RCC 7860 (cell line): ENCODE measurements around the gene ELMO1.
"Not testable (repeated sequence)": the region's sequence is repeated elsewhere in the genome, so short reads cannot be mapped to it uniquely, and the experiment has no call there.

Source experiments
- DNase-seq: peaks from one replicate; pipeline ENCODE4 v3.0.0-alpha.2; 2015; ENCODE audit warnings: low spot score
- FAIRE-seq: peaks from 2 replicates; lab custom pipeline; 2012; peaks lifted over from hg19 to GRCh38; lab: Jason Lieb, UNC

ELMO1 gene

DNA sequence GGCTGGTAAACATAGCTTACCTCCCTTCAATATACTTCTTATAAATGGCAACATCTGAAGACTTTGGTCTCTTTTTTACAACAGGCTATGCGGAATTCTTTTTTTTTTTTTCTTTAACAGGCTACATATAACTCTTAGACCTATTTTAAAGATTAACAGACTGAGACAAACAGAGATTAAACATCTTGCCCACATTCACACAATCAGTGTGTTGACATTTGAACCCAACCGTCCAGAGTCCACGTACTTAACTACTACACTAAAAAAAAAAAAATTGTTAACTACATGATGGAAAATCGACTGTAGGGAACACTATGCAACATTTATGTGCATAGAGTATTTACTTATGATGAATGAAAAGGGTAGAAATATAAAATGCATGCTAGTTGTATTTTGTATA, 298.5 kb downstream of the ELMO1 start:
- DNase-seq (no peak), FAIRE-seq (no peak)

DNA sequence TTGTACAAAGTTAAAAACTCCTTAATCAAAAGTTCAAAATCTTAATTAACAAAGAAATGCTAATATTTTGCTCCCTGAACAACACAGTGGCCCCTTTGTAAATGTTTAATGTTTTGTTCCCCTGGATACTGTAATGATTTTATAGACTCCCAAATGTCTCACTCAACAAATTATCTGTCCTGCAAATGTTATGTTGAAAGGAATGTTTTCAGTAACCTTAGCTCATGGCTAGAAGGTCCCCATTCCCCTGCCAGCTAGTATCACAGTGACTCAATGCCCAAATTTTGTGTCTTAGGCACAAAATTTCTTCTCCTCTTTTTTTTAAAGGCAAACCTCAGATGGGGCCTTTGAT, 298.9 kb downstream of the ELMO1 start:
- FAIRE-seq, result no peak

DNA sequence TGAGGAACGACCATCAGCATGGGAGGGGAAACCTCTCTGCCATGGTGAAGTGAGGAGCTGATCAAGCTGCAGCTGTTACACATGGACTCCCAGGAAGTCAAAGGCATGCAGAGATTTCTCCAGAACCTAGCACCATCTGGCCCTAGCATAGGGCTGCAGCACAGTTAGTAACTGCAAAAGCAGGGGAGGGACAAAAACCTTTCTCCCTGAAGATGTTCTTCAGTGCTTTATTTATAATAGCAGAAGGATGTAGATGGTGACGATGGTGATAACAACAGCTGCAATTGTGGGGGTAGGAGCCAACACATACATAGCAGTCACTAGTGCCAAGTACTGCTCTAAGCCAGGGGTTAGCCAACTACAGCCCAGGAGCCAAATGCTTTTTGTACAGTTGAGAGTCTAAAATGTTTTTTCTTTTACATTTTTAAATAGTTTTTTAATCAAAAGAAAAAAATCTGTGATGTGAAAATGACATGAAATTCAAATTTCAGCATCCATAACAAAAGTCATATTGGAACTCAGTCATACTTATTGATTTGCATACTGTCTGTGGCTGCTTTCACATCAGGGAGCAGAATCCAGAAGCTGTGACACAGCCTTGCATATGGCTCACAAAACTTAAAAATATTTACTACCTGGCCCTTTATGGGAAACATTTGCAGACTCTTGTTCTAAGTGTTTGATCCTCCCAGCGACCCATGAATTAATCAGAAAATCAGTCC, 299.5 kb downstream of the ELMO1 start:
- DNase-seq, result no peak
- no peak for FAIRE-seq

More for the DNA sequence above, 298.9 kb downstream of the ELMO1 start:
- DNase-seq, result no peak

DNA sequence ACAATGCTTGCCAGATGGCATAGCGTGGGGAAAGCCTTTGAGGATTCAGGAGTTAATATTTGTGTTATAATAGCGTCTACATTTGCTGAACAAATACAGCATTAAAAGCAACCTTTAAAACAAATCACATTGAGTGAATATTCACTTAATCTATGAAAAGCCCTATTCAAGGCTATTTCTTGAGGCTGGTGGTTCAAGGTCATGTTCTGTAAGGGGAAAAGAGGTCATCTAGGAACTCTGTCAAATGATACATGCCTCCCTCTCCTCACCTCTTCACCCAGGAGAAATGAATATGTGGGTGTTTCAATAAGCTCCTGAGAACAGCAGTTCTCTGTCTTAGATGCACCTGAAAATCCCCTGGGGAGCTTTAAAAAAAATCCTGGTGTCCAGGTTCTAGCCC, 303.0 kb downstream of the ELMO1 start:
- DNase-seq, result peak; percentile 1
- no peak for FAIRE-seq

DNA sequence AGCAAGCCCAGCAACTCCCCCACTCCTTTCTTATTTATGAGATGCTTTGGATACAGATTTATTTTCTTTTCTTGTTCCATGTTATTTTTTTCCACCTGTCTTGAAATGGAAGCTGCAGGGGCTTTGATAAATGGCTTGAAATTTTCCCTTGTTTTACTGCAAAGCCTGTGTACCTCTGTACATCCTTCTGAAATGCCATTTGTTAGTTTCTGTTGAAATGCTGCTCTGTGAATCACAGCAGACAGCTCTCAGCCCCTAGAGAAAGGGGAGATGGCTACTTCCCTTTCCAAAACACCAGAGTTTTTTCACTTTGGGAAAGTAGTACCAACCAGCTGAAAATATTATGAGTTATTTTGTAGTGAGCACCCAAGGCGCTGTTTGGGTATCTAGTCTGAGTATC, 304.2 kb downstream of the ELMO1 start:
- no peak for FAIRE-seq
- DNase-seq, result peak; percentile 0

DNA sequence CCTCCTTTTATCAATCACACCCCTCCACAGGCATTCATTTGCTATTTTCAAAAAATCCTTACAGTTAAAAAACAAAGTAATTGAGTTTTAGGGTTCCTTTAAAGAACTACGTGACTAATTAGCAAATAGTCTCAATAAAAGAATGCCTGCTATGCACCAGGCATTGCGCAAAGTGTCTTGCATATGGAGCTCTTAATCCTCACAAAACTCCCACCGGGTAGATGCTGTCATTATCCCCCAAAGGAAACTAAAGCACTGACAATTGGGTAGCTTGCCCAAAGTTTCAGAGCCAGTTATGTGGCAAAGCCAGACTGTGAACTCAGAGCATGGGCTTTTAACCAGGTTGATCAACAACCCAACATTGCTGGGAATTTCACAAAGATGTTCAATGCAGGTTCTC, 305.7 kb downstream of the ELMO1 start:
- DNase-seq (no peak), FAIRE-seq (no peak)

DNA sequence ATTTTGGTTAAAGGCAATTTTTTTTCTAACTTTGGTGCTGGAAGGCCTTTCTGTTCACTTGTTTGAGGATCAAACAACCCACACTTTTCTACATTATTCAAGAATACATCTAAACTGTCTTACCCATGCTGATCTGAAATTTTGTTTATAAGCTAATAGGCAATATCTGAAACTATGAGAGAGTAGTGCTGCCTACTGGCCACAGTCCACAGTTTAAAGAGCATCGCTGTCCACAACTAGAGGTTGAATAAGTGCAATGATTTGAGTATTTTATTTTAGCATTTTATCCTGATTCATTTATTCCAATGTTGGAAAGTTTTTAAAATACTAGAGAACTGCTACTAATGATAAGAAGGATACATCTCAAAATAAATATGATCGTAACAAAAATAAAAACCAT, 306.9 kb downstream of the ELMO1 start:
- DNase-seq (no peak), FAIRE-seq (no peak)

DNA sequence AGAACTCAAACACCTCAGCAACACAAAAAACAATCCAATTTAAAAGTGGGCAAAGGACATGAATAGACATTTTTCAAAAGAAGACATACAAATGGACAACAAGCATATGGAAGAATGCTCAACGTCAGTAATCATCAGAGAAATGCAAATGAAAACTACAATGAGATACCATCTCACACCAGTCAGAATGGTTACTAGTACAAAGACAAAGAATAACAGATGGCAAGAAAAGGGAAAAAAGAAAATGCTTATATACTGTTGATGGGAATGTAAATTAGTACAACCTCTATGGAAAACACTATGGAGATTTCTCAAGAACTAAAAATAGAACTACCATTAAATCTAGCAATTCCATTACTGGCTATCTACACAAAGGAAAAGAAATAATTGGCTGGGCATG, 314.8 kb downstream of the ELMO1 start:
- DNase-seq, FAIRE-seq: not testable (repeated sequence)

DNA sequence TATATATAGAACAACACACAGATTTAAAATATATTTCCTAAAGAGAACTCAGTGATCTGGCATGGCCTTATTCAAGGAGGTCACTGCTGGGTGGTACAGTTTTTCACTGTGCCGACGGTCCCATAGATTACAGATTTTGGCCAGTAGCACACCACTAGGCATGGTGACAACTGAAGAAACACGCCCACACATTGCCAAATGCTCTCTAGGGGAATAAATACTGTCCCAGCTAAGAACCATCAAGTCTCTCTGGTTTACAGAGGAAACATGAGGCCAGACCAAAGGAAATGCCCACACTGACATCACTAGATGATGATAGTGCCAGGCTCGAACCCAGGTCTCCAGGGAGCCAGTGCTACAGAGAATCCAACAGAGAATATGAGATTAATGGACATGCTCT, 316.8 kb downstream of the ELMO1 start:
- FAIRE-seq (no peak), DNase-seq (no peak)

DNA sequence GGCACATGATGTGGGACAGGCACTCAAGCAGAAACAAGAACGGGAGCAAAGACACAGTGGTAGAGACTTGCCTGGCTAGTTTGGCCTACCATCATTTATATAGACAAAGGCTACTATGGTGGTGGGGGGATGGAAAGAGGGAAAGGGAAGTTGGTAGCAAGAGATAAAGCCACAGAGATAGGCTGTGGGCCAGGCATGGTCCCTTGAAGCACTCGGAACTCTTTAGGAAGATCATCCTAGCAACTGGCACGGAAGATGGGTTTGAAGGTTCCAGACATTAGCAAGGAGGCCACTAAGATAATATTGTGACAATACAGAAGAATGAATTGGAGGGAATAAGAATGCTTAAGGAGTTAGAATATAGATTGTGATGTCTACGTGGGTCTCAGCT, 319.6 kb downstream of the ELMO1 start:
- no peak for DNase-seq

DNA sequence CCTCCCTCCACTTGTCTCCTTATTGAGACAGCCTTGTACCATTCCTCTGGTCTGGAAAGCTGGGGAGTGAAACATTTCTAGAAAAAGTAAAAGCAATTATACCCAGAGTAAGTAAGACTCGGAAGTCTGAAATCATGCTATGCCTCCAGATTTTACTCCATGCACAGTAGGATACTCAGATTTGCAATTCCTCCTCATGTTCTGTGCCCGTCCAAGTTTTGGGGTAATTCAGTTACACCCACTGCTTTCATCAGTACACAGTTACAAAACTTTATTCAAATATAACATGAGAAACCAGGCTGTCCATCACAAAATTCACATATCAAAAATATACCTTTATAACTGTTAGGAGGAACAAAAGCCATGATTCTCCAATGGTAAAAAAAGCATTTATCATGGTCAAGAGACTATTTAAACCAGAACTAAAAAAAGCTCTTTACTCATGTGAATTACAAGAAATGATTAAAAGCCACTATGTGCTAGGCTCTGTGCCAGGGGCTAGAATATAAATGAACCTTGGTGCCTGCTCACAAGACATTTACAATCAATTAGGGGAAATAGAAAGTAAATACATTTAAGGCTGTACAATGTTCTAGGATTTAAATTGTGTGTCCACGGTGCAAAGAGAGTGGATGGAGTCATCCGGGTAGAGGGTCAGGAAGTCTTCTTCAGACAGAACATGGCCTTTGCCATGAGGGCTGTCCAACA, 320.2 kb downstream of the ELMO1 start:
- DNase-seq (no peak), FAIRE-seq (no peak)

More for the DNA sequence above, 319.6 kb downstream of the ELMO1 start:
- FAIRE-seq, result no peak

DNA sequence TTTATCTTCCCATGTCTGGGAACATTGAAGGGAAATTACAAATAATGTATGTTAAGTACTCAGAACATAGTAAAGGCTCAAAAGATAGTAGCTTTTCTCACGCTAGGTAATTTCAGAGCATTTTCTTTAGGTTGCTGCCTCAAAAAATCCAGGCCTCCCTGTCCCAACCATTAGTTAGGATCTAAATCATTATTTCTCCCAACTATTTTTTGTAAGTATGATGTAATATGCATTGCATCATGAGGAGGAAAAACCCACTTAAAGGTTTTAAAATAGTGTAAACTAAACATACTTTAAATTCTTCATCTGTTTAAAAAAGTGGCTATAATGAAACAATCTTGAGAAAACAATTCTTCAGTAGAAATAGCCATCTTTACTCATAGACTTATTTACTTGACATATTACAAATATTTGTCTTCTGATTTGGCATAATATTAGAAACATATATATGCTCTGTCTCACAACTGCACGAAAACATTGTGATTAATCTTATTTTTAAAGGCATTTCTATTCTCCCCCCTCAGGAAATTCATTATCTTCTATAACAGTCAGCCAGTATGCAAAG, 329.3 kb downstream of the ELMO1 start:
- FAIRE-seq (no peak), DNase-seq (no peak)

DNA sequence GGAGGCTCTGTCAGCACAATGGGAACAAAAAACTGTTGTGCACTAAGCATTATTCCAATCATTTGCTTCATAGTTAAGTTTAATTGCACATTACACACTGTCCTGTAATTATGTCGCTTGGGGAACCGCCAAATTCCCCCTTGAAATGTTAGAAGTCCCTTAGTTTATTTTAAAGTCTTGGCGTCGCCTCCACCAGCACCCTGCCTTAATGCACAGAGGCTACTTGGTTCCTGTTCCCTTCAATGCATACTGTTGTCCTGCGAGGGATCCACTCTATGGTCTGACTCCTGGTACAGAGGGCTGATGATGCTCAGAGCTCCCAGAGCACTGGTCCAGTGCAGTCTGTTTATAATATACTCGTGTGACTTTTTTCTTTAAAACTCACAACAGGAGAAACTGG, 330.7 kb downstream of the ELMO1 start:
- FAIRE-seq, result no peak
- no peak for DNase-seq

DNA sequence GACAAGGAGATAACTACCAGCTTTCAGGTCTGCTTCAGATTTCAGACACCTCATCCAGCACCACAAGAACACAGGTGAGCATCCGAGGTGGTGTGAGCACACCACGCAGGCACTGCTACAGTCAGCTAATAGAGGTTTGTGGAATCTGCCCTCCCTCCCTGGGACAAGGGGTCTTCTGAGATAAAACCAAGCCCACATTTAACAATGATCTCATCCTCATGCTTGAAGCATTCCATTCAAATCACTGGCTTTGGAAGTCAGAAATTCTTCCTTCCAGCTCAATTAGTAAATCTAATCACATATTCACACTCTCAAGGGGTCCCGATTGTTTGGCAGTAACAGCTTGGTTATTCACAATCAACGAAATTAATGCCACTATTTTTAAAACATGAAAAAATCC, 331.4 kb downstream of the ELMO1 start:
- DNase-seq (no peak), FAIRE-seq (no peak)

DNA sequence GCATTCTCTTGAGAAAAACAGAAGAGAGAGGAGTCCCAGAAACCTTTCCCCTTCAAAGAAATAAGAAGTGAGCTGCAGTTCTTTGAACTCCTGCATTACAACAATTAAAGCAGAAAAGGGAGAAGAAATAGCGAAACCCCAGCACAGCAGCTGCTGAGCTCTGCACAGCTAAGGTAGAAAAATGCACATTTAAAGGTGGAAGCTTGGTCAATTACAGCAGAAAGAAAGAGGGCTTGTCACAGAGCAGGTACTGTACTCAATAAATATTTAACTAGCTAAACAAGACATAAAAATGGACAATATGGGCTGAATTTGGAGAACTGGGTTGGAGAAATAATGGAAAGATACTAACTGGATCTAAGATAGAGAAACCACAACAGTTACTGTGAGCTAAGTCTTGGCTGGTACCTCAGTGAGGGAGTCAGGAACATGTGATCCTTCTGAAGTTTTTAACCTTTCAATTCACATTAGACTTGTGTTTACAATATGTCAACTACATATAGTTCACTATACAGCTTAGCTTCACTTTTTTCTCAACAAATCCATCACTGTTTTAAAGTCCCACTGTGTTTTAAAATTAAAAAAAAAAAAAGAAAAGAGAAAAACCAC, 332.5 kb downstream of the ELMO1 start:
- FAIRE-seq, result no peak
- DNase-seq, result no peak

DNA sequence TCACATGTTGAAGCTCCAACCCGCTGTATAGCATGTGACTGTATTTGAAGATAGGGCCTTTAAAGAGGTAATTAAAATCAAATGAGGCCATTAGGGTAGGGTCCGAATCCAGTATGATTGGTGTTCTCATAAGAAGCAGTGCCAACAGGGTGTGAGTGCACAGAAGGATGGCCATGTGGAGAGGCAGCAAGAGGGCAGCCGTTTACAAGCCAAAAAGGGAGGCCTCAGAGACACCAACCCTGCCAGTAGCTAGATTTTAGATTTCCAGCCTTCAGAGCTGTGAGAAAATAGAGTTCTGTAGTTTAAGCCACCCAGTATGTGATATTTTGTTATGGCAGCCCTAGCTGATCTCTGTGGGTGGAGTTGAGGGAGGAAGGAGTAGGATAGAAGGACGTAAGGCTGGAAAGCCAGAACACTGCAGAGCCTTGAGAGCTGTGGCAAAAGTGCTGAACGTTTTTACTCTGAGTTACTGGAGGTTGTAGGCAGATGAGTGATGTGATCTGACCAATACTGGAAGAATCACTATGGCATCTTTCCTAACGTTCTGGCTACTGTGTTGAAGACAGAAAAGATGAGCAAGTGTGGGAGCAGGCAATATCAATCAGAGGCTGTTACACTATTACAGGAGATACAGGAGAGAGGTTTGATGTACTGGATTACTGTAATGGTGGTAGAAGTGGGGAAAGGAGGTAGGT, 334.9 kb downstream of the ELMO1 start:
- FAIRE-seq (no peak), DNase-seq (no peak)

DNA sequence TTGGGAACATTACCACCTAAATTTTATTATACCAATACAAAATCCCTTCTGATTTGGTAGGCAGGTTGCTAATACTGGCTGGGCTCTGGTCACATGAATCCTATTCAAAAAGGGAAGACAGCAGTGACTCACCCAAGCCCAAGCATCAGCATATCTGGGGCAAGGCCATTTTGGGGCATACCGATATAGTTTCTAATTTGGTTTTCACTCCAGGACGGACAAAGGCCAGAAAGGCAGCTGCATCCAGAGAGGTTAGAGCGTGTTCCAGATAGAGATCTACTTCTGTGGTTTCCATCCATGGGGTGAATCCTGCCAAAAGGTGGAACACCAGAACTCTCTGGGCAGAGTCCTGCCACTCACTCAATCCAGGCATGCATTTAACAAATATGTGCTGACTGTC, 335.8 kb downstream of the ELMO1 start:
- FAIRE-seq (no peak), DNase-seq (no peak)

DNA sequence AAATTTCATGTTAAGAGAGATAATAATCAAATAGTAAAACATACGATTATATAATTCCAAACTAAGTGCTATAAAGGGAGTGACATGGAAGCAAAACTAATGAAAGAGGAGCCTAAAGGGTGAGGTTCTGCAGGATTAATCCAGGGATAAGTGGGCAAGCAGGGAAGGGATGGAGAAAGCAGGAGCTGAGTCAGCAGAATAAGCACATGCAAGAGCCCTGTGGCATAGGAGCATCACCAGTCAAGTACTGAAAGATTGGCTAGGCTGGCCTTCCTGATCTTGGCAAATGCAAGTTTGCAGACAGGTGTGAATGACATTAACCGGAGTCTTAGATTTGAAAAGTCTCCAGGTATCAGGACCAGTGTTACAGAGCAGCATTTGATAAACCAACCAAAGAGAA, 336.4 kb downstream of the ELMO1 start:
- FAIRE-seq, result no peak
- no peak for DNase-seq

DNA sequence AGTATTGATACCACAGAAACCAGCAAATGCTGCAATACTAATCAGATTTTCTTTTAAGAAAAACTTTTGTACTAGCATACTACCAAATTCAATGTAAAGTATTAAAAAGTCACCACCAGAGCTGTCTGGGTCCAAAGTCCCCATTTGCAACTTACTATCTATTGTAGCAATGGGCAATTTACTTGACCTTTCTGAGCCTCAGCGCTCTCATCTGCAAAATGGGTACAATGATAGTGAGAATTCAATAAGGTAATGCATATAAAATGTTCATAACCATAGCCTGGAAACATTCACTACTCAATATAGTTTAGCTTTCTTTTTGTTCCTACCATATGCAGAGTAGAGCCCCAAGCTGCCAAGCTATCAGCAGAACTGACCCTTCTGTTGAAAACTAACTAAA, 337.2 kb downstream of the ELMO1 start:
- no peak for FAIRE-seq
- DNase-seq, result no peak

DNA sequence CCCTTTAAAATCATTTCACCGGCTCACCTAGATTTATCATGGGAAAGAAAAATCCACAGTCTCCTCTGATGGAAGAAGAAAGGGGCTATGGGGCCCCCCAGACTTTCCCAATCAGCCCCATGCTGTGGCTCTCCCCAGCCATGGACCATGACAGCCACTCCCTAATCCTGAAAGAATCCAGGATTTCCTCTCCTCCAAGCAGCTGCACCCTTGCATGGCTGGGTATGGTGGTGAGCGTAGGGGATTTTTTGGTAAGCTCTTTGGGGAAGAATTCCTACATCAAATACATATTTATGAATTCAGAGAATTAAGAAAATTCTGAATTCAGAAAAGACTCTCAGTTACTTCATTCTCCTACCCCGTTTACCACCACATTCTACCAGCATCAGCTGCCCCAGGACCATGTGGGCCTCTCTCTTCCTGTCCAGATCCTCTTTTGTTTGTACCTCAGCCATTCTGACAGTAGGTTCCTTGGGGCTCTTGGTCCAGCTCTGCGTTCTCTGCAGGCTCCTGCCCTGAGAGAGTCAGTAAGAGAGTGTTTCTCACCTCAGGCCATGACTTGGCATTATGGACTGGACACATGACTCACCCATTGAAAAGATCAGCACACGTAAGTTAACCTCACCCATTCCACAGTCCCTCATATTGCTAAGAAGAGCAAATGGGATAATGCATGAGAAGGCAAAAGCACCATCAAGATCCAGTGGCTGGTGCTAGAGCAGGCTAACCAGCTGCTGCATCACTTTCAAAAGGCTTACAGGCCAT, 337.8 kb downstream of the ELMO1 start:
- DNase-seq (no peak), FAIRE-seq (no peak)

DNA sequence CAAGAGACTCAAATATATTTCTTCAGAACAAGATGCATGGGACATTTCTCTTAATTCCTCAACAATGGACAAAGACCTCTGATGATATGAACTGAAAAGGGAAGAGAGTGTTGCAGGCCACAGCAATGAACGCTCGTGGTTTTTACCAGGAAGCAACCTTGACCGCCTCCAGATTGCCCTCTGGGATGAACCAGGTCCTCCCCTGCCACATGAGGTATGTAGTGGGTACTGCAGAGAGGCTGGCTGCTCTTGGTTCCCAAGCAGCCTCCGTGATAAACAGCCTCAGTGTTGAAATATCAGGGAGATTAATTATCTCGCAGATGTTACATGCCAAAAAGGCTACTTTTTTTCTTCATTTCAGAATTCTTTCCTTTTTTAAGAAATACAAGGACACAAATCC, 338.8 kb downstream of the ELMO1 start:
- FAIRE-seq (no peak), DNase-seq (no peak)
